Left lung (tissue), 10 donors: ENCODE measurements around the gene CMSS1. TPM values are rescaled to one million over a fixed set of nuclear protein-coding genes. Genes with fewer than 3 reads are reported as not detected.
A peak's percentile ranks its signal among the peaks of the same experiment; 100 is the strongest.

Experiments used
- ATAC-seq: fragments of 200-7000 bp; cut with Tn5 transposase; one replicate; pipeline ENCODE4 v1.9.1; 2020; ENCODE audit warnings: moderate library complexity
- DNase-seq, 4 donors: peaks; one replicate each; pipeline ENCODE4 v3.0.0-alpha.2; 2013 to 2020
- H3K27ac ChIP-seq, 2 donors: fragments of 200-600 bp; sonication (generic) in 1 of 2; one replicate each; pipeline versions ENCODE4 v1.5.0 to v1.8.0; 2020 to 2021
- H3K27me3 ChIP-seq, 2 donors: fragments of 200-600 bp; sonication (generic) in 1 of 2; one replicate each; pipeline versions ENCODE4 v1.5.0 to v1.8.0; 2020 to 2021
- H3K36me3 ChIP-seq, 2 donors: fragments of 200-600 bp; sonication (generic) in 1 of 2; one replicate each; pipeline versions ENCODE4 v1.5.0 to v1.8.0; 2020 to 2021
- H3K4me1 ChIP-seq, 2 donors: fragments of 200-600 bp; one replicate each; pipeline ENCODE4 v1.8.0; 2021
- H3K4me3 ChIP-seq, 2 donors: fragments of 200-600 bp; sonication (generic) in 1 of 2; one replicate each; pipeline versions ENCODE4 v1.5.0 to v1.8.0; 2020 to 2021; ENCODE audit warnings: mild to moderate bottlenecking in 1 of 2
- H3K9me3 ChIP-seq, 2 donors: fragments of 200-600 bp; sonication (generic) in 1 of 2; one replicate each; pipeline versions ENCODE4 v1.5.0 to v1.8.0; 2020 to 2021
- CTCF ChIP-seq, 2 donors: fragments of 200-600 bp; sonication (generic) in 1 of 2; IDR thresholded peaks; one replicate each; pipeline versions ENCODE4 v1.5.0 to v1.8.0; 2021; ENCODE audit warnings: antibody characterized with exemption in 2 of 2
- intact Hi-C, 2 donors: fragments of 100-400 bp; cut with DNase I; formaldehyde crosslinking; loops; one replicate each; pipeline versions ENCODE4 v1.11.2 to v1.14.2; 2022
- polyA plus RNA-seq, 6 donors: library from polyadenylated mRNA; unstranded; fragments of 120-200 nt; gene quantifications; one replicate each; pipeline ENCODE4 v1.2.1, GENCODE V29; 2013; ENCODE audit not compliant: insufficient read length in 6 of 6
- total RNA-seq, 2 donors: library from RNA; stranded (reverse); fragmentation: NEBNext Ultra II Directional; extraction: Animal tissue kit (Norgen Biotek cat#: 25700); gene quantifications; one replicate each; pipeline ENCODE4 v1.2.1, GENCODE V29; 2021
- donor health status: DM: no; HTN: yes; CAD: no.
- donor health status: DM: no; HTN: no; CAD: no.

Gene CMSS1
- total and polyA plus RNA-seq, 8 donors: 13.4 to 51.0 (median 41.8) TPM

- no peak for DNase-seq
- H3K9me3 ChIP-seq: no peaks in the 10 kb centered on the region
- TF ChIP-seq CTCF (IDR thresholded peaks at IDR 0.05): no peak
- H3K4me3 ChIP-seq: no peak overlapping the region
- ATAC-seq: no peak
- no peaks in the 10 kb centered on the region for H3K36me3 ChIP-seq
- intact Hi-C loops: no loop called here
- no peaks in the 10 kb centered on the region for H3K27me3 ChIP-seq
- no peak overlapping the region for H3K27ac ChIP-seq
- no peaks in the 10 kb centered on the region for H3K4me1 ChIP-seq
Measured at GRCh38 chr3:99772671-99773070, 45.0 kb upstream of the CMSS1 start.

GRCh38 chr3:99774467-99774866 is 43.2 kb upstream of the CMSS1 start:
- no peaks in the 10 kb centered on the region for H3K36me3 ChIP-seq
- H3K27me3 ChIP-seq: no peaks in the 10 kb centered on the region
- H3K27ac ChIP-seq: no peak overlapping the region
- no peaks in the 10 kb centered on the region for H3K9me3 ChIP-seq
- no peaks in the 10 kb centered on the region for H3K4me1 ChIP-seq
- TF ChIP-seq CTCF (IDR thresholded peaks at IDR 0.05): no peak
- ATAC-seq (peak; percentile 46), DNase-seq (no peak)
- H3K4me3 ChIP-seq: no peak overlapping the region
- intact Hi-C loops: no loop called here

- ATAC-seq (no peak), DNase-seq (no peak)
- no peaks in the 10 kb centered on the region for H3K9me3 ChIP-seq
- no peaks in the 10 kb centered on the region for H3K27me3 ChIP-seq
- H3K36me3 ChIP-seq: no peaks in the 10 kb centered on the region
- no peak overlapping the region for H3K27ac ChIP-seq
- no peak for TF ChIP-seq CTCF (IDR thresholded peaks at IDR 0.05)
- intact Hi-C loops: no loop called here
- H3K4me3 ChIP-seq: no peak overlapping the region
- H3K4me1 ChIP-seq: no peaks in the 10 kb centered on the region
Measured at GRCh38 chr3:99776516-99777209, 41.0 kb upstream of the CMSS1 start.

- H3K27me3 ChIP-seq: no peaks in the 10 kb centered on the region
- no peaks in the 10 kb centered on the region for H3K4me1 ChIP-seq
- intact Hi-C loops: no loop called here
- H3K9me3 ChIP-seq: no peaks in the 10 kb centered on the region
- no peak for ATAC-seq
- no peak overlapping the region for H3K27ac ChIP-seq
- TF ChIP-seq CTCF (IDR thresholded peaks at IDR 0.05): no peak
- H3K4me3 ChIP-seq: no peak overlapping the region
- no peaks in the 10 kb centered on the region for H3K36me3 ChIP-seq
- DNase-seq: no peak
Measured at GRCh38 chr3:99777210-99777549, 40.5 kb upstream of the CMSS1 start.

- Histone ChIP-seq H3K27ac (no peak overlapping the region), H3K4me1 (no peaks in the 10 kb centered on the region), H3K36me3 (no peaks in the 10 kb centered on the region), H3K9me3 (no peaks in the 10 kb centered on the region), H3K27me3 (no peaks in the 10 kb centered on the region), H3K4me3 (no peak overlapping the region)
- intact Hi-C loops: no loop called here
- ATAC-seq (no peak), DNase-seq (no peak)
- TF ChIP-seq CTCF (IDR thresholded peaks at IDR 0.05): no peak
Measured at GRCh38 chr3:99777708-99778107, 40.0 kb upstream of the CMSS1 start.
